H1 (cell line): ENCODE data around the gene FAM131A. TPM values are rescaled to one million over a fixed set of nuclear protein-coding genes. Genes with fewer than 3 reads are reported as not detected.

ENCODE experiments used
- CTCF ChIA-PET: fragments of 300-600 bp; sonication (Branson Sonifier 250); formaldehyde crosslinking; loops from one replicate; lab custom pipeline; 2021; ENCODE audit not compliant: partially characterized antibody; lab: Charles Lee
- POLR2A ChIA-PET: fragments of 300-600 bp; sonication (Branson Sonifier 250); formaldehyde crosslinking; loops from one replicate; lab custom pipeline; 2021; ENCODE audit warnings: inconsistent platforms; ENCODE audit not compliant: partially characterized antibody; lab: Charles Lee
- DNase-seq, 2 experiments: peaks; one replicate each; pipeline versions ENCODE4 v3.0.0 to v3.0.0-alpha.2; 2010 to 2022; ENCODE audit warnings: low spot score in 2 of 2, low read depth in 1 of 2, mixed read lengths in 1 of 2
- FAIRE-seq: peaks from 2 replicates; lab custom pipeline; 2011; peaks lifted over from hg19 to GRCh38; lab: Jason Lieb, UNC
- H2AFZ ChIP-seq: 2 replicates; pipeline ENCODE4 v1.8.1; 2012; ENCODE audit warnings: low read length, inconsistent platforms
- H2AK5ac ChIP-seq: 2 replicates; pipeline ENCODE4 v1.6.1; 2013; ENCODE audit warnings: low read depth, low read length
- H2BK120ac ChIP-seq: replicated peaks from 2 replicates; pipeline ENCODE3; 2013; ENCODE audit warnings: low read depth, low read length, inconsistent platforms
- H2BK12ac ChIP-seq: 2 replicates; pipeline ENCODE4 v1.6.1; 2013; ENCODE audit warnings: low read depth, low read length
- H2BK15ac ChIP-seq: 2 replicates; pipeline ENCODE4 v1.6.1; 2013; ENCODE audit warnings: low read length
- H2BK20ac ChIP-seq: 2 replicates; pipeline ENCODE4 v1.6.1; 2013; ENCODE audit warnings: low read length
- H2BK5ac ChIP-seq: 2 replicates; pipeline ENCODE4 v1.6.1; 2013; ENCODE audit warnings: low read depth, low read length
- H3K14ac ChIP-seq: 2 replicates; pipeline ENCODE4 v1.6.1; 2013; ENCODE audit warnings: inconsistent platforms; ENCODE audit not compliant: insufficient read length
- H3K18ac ChIP-seq: 2 replicates; pipeline ENCODE4 v1.6.1; 2013; ENCODE audit warnings: low read length; ENCODE audit errors: extremely low read depth
- H3K23ac ChIP-seq: 2 replicates; pipeline ENCODE4 v1.6.1; 2013; ENCODE audit warnings: inconsistent platforms; ENCODE audit not compliant: insufficient read length
- H3K23me2 ChIP-seq: 2 replicates; pipeline ENCODE4 v1.6.1; 2013; ENCODE audit warnings: low read depth, low read length
- H3K27ac ChIP-seq: 2 replicates; pipeline ENCODE4 v1.6.1; 2011; ENCODE audit warnings: low read depth, low read length, inconsistent platforms
- H3K27me3 ChIP-seq, 4 experiments: replicated peaks in 1 of 4; 1 replicate in 1 of 4; 2 replicates in 3 of 4; pipeline versions ENCODE4 v1.6.1 to v1.8.1; 2011 to 2013; ENCODE audit warnings: low read length in 3 of 4, mild to moderate bottlenecking in 3 of 4, inconsistent platforms in 2 of 4, mixed read lengths in 2 of 4, moderate library complexity in 1 of 4; ENCODE audit not compliant: control insufficient read depth in 3 of 4, insufficient read depth in 3 of 4; ENCODE audit errors: extremely low read depth in 1 of 4
- H3K36me3 ChIP-seq, 4 experiments: 2 replicates each; pipeline versions ENCODE4 v1.6.1 to v1.8.1; 2011 to 2013; ENCODE audit warnings: mild to moderate bottlenecking in 4 of 4, low read length in 3 of 4, moderate library complexity in 2 of 4, control low read depth in 1 of 4, inconsistent platforms in 1 of 4; ENCODE audit not compliant: insufficient read depth in 4 of 4, control insufficient read depth in 2 of 4
- H3K4ac ChIP-seq: replicated peaks from 2 replicates; pipeline ENCODE3; 2013; ENCODE audit warnings: low read length, low read depth, mixed read lengths, inconsistent platforms; ENCODE audit not compliant: insufficient read length
- H3K4me1 ChIP-seq, 4 experiments: replicated peaks in 1 of 4; 1 replicate in 1 of 4; 2 replicates in 3 of 4; pipeline versions ENCODE4 v1.6.1 to v1.8.1; 2011 to 2013; ENCODE audit warnings: low read length in 3 of 4, inconsistent platforms in 2 of 4, mixed read lengths in 1 of 4; ENCODE audit not compliant: insufficient read depth in 4 of 4, control insufficient read depth in 3 of 4
- H3K4me2 ChIP-seq, 2 experiments: 2 replicates each; pipeline versions ENCODE4 v1.6.1 to v1.8.1; 2011 to 2013; ENCODE audit warnings: low read depth in 2 of 2, low read length in 2 of 2, control low read depth in 1 of 2, inconsistent platforms in 1 of 2, mild to moderate bottlenecking in 1 of 2; ENCODE audit not compliant: insufficient read depth in 1 of 2
- H3K4me3 ChIP-seq, 4 experiments: fragments of 200-600, 300-600 bp in 1 of 4; sonication (generic), shearing (Covaris generic), sonication (Bioruptor Twin) in 1 of 4; 2 replicates each; pipeline versions ENCODE4 v1.5.1 to v1.8.1; 2011 to 2016; ENCODE audit warnings: low read length in 4 of 4, low read depth in 3 of 4, control low read depth in 2 of 4, inconsistent platforms in 2 of 4, mild to moderate bottlenecking in 2 of 4, mixed read lengths in 1 of 4, moderate library complexity in 1 of 4; ENCODE audit not compliant: insufficient read depth in 2 of 4; ENCODE audit errors: extremely low read depth in 1 of 4
- H3K56ac ChIP-seq: replicated peaks from 2 replicates; pipeline ENCODE3; 2013; ENCODE audit warnings: low read depth, mild to moderate bottlenecking, mixed read lengths, low read length, inconsistent platforms; ENCODE audit not compliant: insufficient read length
- H3K79me1 ChIP-seq: 2 replicates; pipeline ENCODE4 v1.6.1; 2013; ENCODE audit warnings: low read depth, low read length, control low read depth
- H3K79me2 ChIP-seq, 2 experiments: 2 replicates each; pipeline versions ENCODE4 v1.6.1 to v1.8.1; 2012 to 2013; ENCODE audit warnings: low read length in 2 of 2, mild to moderate bottlenecking in 2 of 2, inconsistent platforms in 1 of 2; ENCODE audit not compliant: insufficient read depth in 2 of 2, control insufficient read depth in 1 of 2
- H3K9ac ChIP-seq, 4 experiments: replicated peaks in 1 of 4; 1 replicate in 1 of 4; 2 replicates in 3 of 4; pipeline versions ENCODE4 v1.6.1 to v1.8.1; 2011 to 2013; ENCODE audit warnings: low read depth in 3 of 4, low read length in 3 of 4, control low read depth in 2 of 4, mild to moderate bottlenecking in 2 of 4, moderate library complexity in 2 of 4, inconsistent platforms in 1 of 4; ENCODE audit errors: extremely low read depth in 1 of 4
- H3K9me3 ChIP-seq, 2 experiments: 2 replicates each; pipeline versions ENCODE4 v1.6.1 to v1.8.1; 2012 to 2013; ENCODE audit warnings: mild to moderate bottlenecking in 2 of 2, moderate library complexity in 2 of 2, control low read depth in 1 of 2, inconsistent platforms in 1 of 2, low read depth in 1 of 2, low read length in 1 of 2, mixed read lengths in 1 of 2; ENCODE audit not compliant: insufficient read depth in 2 of 2
- H4K20me1 ChIP-seq, 2 experiments: replicated peaks in 1 of 2; 2 replicates each; pipeline versions ENCODE3 to v1.8.1; 2011 to 2013; ENCODE audit warnings: inconsistent platforms in 2 of 2, low read length in 2 of 2, mild to moderate bottlenecking in 1 of 2; ENCODE audit not compliant: insufficient read depth in 2 of 2, control insufficient read depth in 1 of 2
- H4K5ac ChIP-seq: 2 replicates; pipeline ENCODE4 v1.6.1; 2013; ENCODE audit warnings: low read length, low read depth, mixed read lengths, inconsistent platforms; ENCODE audit not compliant: insufficient read length
- H4K8ac ChIP-seq: 2 replicates; pipeline ENCODE4 v1.8.0; 2013; ENCODE audit warnings: mild to moderate bottlenecking, moderate library complexity, low read length, inconsistent platforms; ENCODE audit not compliant: insufficient read depth; ENCODE audit errors: extremely low read depth
- H4K91ac ChIP-seq: replicated peaks from 2 replicates; pipeline ENCODE3; 2013; ENCODE audit warnings: low read length, mixed read lengths, inconsistent platforms; ENCODE audit not compliant: insufficient read length
- EGR1 ChIP-seq: IDR thresholded peaks from 2 replicates; pipeline ENCODE4 v1.6.1; 2011; ENCODE audit warnings: low read depth, low read length, borderline replicate concordance
- MAX ChIP-seq: IDR thresholded peaks from 2 replicates; pipeline ENCODE4 v1.6.1; 2012; ENCODE audit warnings: inconsistent platforms
- WGBS, 2 experiments: shearing (Covaris generic) in 1 of 2; methylation state at CpG; one replicate each; pipeline versions ENCODE4 v1.1.6 to v1.1.7; 2013 to 2015; ENCODE audit warnings: low lambda C conversion rate in 2 of 2, mixed read lengths in 2 of 2, inconsistent platforms in 1 of 2, low coverage in 1 of 2, missing lambda C conversion rate in 1 of 2; ENCODE audit not compliant: insufficient replicate concordance in 2 of 2, insufficient coverage in 1 of 2, insufficient read length in 1 of 2; ENCODE audit errors: extremely low coverage in 1 of 2, missing lambda C conversion rate in 1 of 2; 5-methylcytosine and 5-hydroxymethylcytosine counted together
- polyA plus RNA-seq, 7 experiments: library from polyadenylated mRNA; depleted of rRNA in 3 of 7; stranded (reverse) in 5 of 7; unstranded in 2 of 7; fragments of >200 nt in 5 of 7; fragments of 200-250 nt in 2 of 7; gene quantifications; 1 replicate in 5 of 7; 2 replicates in 1 of 7; 4 replicates in 1 of 7; pipeline versions ENCODE4 v1.2.1 to v1.2.3, GENCODE V29; 2011 to 2013; ENCODE audit warnings: missing spikeins in 2 of 7, mixed read lengths in 2 of 7
- total RNA-seq: library from RNA; stranded (reverse); fragmentation: NEBNext Ultra II Directional; extraction: Animal tissue kit (Norgen Biotek cat#: 25700); gene quantifications from 2 replicates; pipeline ENCODE4 v1.2.1, GENCODE V29; 2021
- TF ChIP-seq, protein P1 (sequence below), 3 experiments: IDR thresholded peaks; 1 replicate in 2 of 3; 2 replicates in 1 of 3; pipeline versions ENCODE4 v1.5.1 to v1.6.1; 2011; ENCODE audit warnings: low read length in 3 of 3, mild to moderate bottlenecking in 3 of 3, inconsistent platforms in 2 of 3, low read depth in 1 of 3, moderate library complexity in 1 of 3; ENCODE audit not compliant: insufficient read depth in 1 of 3; ENCODE audit errors: control extremely low read depth in 1 of 3

Gene FAM131A
- total and polyA plus RNA-seq, 2 of the 8 experiments (the other 6 are each of a cell fraction or from before 2014, with no cell fraction given), result 16.0 to 21.9 TPM

- Histone ChIP-seq H4K5ac (no peak overlapping the region), H4K8ac (no peak overlapping the region; the same call in none of the 2 replicates), H3K4me3 (no peak overlapping the region), H2AFZ (no peak overlapping the region), H3K27me3 (no peaks in the 10 kb centered on the region), H3K4ac (no peak overlapping the region), H2BK120ac (no peak overlapping the region), H3K23me2 (no peaks in the 10 kb centered on the region), H3K56ac (no peak overlapping the region), H2BK12ac (no peak overlapping the region), H4K20me1 (peaks cover 18 to 31% of the 10 kb centered on the region in 2 experiments), H4K91ac (no peak overlapping the region), H3K9me3 (no peaks in the 10 kb centered on the region), H3K18ac (no peak overlapping the region), H3K79me2 (peaks cover 4 to 33% of the 10 kb centered on the region in 2 experiments; a peak in 3 of 4 replicates), H3K4me2 (no peak overlapping the region), H2AK5ac (no peak overlapping the region), H3K27ac (no peak overlapping the region), H3K79me1 (peaks cover 8% of the 10 kb centered on the region; the same call in 1 of the 2 replicates), H2BK15ac (no peak overlapping the region), H3K4me1 (no peaks in the 10 kb centered on the region; a peak in 4 of 7 replicates), H3K9ac (no peak overlapping the region), H3K36me3 (peaks cover 73 to 93% (median 87%) of the 10 kb centered on the region in 4 experiments), H3K23ac (no peak overlapping the region), H3K14ac (no peak overlapping the region), H2BK20ac (no peak overlapping the region), H2BK5ac (no peak overlapping the region)
- 97% methylated on average over 19 of the region's 20 CpGs; no CpG with 5 or more reads in 1 of the 2 experiments for WGBS, 2 experiments
- FAIRE-seq (no peak), DNase-seq (no peak)
- TF ChIP-seq, protein P1, sequence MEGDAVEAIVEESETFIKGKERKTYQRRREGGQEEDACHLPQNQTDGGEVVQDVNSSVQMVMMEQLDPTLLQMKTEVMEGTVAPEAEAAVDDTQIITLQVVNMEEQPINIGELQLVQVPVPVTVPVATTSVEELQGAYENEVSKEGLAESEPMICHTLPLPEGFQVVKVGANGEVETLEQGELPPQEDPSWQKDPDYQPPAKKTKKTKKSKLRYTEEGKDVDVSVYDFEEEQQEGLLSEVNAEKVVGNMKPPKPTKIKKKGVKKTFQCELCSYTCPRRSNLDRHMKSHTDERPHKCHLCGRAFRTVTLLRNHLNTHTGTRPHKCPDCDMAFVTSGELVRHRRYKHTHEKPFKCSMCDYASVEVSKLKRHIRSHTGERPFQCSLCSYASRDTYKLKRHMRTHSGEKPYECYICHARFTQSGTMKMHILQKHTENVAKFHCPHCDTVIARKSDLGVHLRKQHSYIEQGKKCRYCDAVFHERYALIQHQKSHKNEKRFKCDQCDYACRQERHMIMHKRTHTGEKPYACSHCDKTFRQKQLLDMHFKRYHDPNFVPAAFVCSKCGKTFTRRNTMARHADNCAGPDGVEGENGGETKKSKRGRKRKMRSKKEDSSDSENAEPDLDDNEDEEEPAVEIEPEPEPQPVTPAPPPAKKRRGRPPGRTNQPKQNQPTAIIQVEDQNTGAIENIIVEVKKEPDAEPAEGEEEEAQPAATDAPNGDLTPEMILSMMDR (IDR thresholded peaks at IDR 0.05; ENCODE audit: control extremely low read depth in 1 of 3, insufficient read depth in 1 of 3, low read depth in 1 of 3, low read length in 3 of 3), result no peak
- no peak for TF ChIP-seq MAX
- no peak for TF ChIP-seq EGR1
- CTCF ChIA-PET, result interaction anchor here (0.9 kb wide), 1 partner anchor 16 kb away, joined by 4 read pairs; no protein-coding TSS in a partner anchor
- POLR2A ChIA-PET, result interaction anchor here (1.4 to 9.8 kb wide), 6 partner anchors 8 to 17 kb away, joined by 3 to 148 read pairs (median 11); partner anchors contain the start of genes EIF4G1 and FAM131A
Observed at GRCh38 chr3:184322731-184323487, 14.5 kb upstream of the FAM131A start.
